Ureter (tissue), 1 donor: ENCODE results near the gene GSTM1. TPM values are rescaled to one million over a fixed set of nuclear protein-coding genes. Genes with fewer than 3 reads are reported as not detected.

Experiments
- DNase-seq: peaks from one replicate; pipeline ENCODE4 v3.0.0-alpha.2; 2020; ENCODE audit warnings: low spot score
- total RNA-seq: library from RNA; stranded (reverse); gene quantifications from one replicate; pipeline ENCODE4 v1.2.4, GENCODE V29; 2023
- donor health status: DM: yes; HTN: yes; CAD: no.

Gene GSTM1
- total RNA-seq, 1 donor from 2014 or later, result not detected

DNA sequence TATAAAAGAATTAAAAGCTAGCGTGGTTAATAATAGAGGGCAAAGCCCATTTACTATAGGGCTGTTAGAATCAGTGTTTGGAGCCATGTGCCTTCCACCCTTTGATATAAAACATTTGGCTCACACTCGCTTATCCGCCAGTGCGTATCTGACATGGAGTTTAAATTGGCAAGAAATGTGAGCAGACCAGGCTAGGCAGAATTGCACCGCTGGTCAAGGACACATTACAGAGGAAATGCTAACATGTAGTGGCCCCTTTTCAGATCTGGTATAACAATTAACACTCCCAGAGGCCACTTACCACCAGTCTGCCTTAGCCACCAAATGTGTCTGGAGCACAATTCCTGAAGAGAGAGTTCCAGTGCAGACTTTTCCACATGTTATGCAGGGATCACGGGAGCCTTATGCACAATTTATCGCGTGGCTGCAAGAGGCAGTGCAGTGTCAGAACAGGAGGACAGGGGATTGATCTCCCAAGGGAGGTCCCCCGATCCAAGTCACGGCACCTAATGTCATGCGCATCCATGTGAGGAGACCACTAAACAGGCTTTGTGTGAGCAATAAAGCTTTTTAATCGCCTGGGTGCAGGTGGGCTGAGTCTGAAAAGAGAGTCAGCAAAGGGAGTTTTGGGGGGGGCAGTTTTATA, 39.2 kb downstream of the GSTM1 start:
- no peak for DNase-seq

DNA sequence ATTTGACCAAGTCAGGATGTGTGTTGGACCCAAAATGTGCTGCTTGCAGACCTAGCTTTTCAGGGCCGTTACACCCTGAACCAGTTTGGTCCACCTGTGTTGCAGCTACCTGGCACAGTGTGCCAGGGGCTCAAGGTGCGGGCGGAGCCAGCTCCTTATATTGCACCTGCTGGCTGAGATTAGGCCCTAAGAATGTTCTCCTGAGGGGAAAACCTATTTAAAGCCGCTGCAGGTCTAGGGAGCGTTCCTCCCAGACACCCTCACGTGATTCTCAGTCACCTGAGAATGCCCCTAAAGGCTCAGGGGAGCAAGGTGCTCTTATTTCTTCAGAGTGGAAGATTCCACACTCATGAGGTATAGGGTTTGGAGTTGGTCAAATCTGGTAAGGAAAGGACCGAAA, 41.3 kb downstream of the GSTM1 start:
- no peak for DNase-seq

DNA sequence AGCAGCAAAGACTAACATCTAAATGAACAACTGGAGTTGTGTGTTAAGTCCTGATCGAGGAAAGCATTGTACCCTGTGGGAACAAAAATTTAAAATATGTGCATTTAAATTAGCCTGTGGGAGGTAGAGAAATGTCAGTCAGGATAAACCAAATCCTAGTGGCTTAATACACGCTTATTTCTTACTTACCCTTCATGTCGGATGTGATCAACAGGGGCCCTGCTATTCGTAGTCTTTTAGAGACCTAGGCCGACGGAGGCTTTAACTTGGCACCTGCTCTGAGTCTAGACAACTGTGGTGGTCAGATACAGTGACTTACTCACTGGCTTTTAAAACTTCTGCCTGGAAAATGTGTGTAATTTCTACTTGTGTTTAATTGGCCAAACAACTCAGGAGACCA, 43.0 kb downstream of the GSTM1 start:
- DNase-seq, result no peak

DNA sequence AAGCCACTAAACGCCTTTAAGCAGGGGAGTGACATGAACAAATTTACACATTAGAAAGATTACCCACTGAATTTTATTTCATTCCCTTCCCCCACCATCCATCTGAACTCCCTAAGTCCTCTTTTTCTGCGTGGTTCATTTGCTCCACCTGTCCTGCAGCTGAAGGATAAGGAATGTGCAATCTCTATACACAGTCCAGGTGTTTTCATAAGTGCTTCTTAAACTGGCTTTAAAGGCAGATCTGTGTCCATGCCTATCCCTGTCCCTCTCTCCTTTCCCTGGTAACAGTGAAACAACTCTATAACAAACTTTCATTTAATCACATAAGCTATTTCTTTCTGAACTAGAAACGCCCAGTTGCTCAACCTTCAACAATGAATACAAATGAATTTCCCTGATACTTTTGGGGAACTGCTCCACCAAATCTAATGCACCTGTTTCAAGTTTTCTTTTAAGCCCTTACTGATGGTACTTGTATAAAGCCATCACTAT, 44.8 kb downstream of the GSTM1 start:
- DNase-seq, result no peak

- no peak for DNase-seq
Measured at GRCh38 chr1:109733236-109733870, 45.7 kb downstream of the GSTM1 start.

DNA sequence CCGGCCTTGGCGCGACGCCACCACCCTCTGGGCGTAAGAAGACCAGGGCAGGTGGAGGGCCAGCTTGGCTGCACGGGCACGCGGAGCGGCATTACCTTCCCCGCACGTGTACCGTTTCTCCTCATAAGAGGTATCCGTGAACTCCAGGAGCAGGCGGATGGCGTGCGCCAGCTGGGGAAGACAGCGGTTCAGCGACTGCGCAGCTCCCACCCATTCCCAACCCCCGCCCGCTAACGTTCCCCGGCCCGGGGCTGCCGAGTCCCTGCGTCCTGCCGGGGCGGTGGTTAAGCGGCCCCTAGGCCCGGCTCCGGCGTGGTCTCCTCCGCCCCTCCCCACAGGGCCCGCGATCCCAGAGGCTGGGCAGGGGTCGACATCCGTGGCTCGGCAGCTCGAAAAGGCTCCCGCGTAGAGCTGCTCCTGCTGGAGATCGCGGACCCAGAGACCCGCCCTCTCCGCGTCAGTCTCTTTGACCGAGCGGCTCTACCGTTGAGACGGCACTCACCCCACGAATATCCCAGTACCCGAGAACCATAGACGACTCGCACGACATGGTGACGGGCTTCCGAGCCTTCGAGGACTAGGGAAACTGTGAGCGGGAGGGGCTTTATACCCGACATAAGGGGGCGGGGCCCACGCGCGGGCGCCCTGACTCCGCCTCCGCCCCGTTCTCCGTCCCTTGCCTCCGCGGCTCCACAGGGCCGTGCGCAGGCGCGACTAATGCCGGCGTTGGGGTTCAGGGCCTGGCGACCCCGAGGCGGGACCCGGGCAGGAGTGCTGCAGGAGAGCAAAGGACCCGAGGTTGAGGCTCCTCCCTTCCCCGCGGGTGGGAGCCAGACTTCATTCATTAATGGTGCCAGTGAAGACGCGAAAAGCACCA, 52.4 kb downstream of the GSTM1 start:
- peak; percentile 79 for DNase-seq

DNA sequence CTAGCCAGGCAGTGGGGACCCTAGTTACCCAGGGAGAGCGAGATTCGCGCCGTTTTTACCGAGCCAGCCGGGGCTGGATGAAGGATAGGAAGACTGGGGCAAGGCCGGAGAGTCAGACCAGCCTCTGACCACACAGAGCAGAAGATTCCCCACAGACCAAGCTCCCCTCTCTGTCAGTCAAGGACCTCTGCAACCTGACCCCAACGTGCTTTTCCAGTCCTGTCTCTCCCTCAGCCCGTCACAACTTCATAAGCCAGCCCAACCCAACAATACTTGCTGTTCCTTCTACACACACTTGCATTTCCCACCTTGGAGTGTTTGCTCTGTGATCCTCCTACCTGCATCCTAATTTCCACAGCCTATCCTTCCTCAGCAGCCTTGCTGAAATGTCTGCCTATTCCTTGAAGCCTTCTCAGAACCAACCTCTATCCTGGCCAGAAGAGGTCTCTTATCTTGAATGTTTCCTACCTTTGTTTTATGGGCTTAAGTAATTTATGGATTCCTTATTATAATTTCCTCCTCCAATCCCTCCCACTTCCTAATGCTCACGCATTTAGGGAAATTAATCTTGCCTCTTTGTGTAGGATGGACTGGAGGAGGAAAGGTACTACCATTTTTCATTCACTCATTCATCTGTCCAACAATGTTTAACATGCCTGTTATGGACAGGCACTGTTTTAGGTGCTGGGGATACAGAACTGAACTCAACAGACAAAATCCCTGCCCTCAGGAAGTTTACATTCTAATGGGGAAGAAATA, 53.2 kb downstream of the GSTM1 start, which contains the start of gene GSTM3:
Gene GSTM3, minus strand, starts transcription at position 424 of the 759 bp plus-strand sequence. CDS start 751 bp downstream, outside the sequence.
- DNase-seq, result no peak

Other genes with a start within 250 kb of the GSTM1 start
- 2.0 TPM for gene SYPL2, start 221.3 kb upstream of the GSTM1 start, total RNA-seq
- 6.0 TPM for gene ATXN7L2, start 203.9 kb upstream of the GSTM1 start, total RNA-seq
- gene CYB561D1, start 193.7 kb upstream of the GSTM1 start, total RNA-seq, result 10.5 TPM
- 6.0 TPM for gene AMIGO1, start 178.1 kb upstream of the GSTM1 start, total RNA-seq
- gene GPR61, start 147.9 kb upstream of the GSTM1 start, total RNA-seq, result not detected
- 6.6 TPM for gene GNAI3, start 139.2 kb upstream of the GSTM1 start, total RNA-seq
- gene GNAT2, start 68.2 kb upstream of the GSTM1 start, total RNA-seq, result not detected
- 45.8 TPM for gene AMPD2, start 68.0 kb upstream of the GSTM1 start, total RNA-seq
- gene GSTM4, start 31.7 kb upstream of the GSTM1 start, total RNA-seq, result 38.2 TPM
- 104 TPM for gene GSTM2, start 19.8 kb upstream of the GSTM1 start, total RNA-seq
- 11.6 TPM for gene GSTM5, start 24.4 kb downstream of the GSTM1 start, total RNA-seq
- gene GSTM3, start 53.2 kb downstream of the GSTM1 start, total RNA-seq, result 55.6 TPM
- gene EPS8L3, start 76.1 kb downstream of the GSTM1 start, total RNA-seq, result 0.55 TPM
- gene CSF1, start 223.0 kb downstream of the GSTM1 start, total RNA-seq, result 26.1 TPM